ENCODE results near the gene CSAD. TPM values are rescaled to one million over a fixed set of nuclear protein-coding genes. Genes with fewer than 3 reads are reported as not detected.
A peak's percentile ranks its signal among the peaks of the same experiment; 100 is the strongest.

The CSAD gene
- polyA plus RNA-seq, 1 donor (not counting 4 experiments of a cell fraction or from before 2014, with no cell fraction given), result 19.5 TPM

DNA sequence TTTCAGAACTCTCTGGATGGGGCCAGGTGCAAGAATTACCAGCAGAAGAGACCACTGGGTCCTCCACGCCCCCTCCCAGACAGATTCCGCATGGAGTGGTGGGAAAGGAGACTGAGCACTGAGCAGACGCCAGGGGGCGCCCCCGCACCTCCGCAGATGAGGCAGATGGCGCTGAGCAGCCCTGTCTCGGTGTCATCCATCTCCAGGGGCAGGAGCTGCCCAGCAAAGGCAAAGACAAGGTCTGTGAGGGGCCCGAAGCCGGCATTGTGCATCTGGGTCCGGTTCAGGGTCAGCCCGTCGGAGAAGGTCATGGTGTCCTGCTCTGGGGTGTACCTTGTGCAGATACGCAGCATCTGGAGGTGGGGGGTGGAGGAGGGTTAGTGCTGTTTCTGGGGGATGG is 32.6 kb upstream of the CSAD start:
- peaks cover 41 to 57% of the 10 kb centered on the region in 2 experiments for H3K36me3 ChIP-seq (ENCODE audit: control insufficient read depth in 2 of 2, extremely low read depth in 1 of 2, insufficient read depth in 2 of 2, low read length in 2 of 2)
- no peak for DNase-seq (ENCODE audit: low read depth, low spot score)
- TF ChIP-seq EZH2 (IDR thresholded peaks at IDR 0.05; ENCODE audit: low read length), result no peak
- TF ChIP-seq, protein P1, sequence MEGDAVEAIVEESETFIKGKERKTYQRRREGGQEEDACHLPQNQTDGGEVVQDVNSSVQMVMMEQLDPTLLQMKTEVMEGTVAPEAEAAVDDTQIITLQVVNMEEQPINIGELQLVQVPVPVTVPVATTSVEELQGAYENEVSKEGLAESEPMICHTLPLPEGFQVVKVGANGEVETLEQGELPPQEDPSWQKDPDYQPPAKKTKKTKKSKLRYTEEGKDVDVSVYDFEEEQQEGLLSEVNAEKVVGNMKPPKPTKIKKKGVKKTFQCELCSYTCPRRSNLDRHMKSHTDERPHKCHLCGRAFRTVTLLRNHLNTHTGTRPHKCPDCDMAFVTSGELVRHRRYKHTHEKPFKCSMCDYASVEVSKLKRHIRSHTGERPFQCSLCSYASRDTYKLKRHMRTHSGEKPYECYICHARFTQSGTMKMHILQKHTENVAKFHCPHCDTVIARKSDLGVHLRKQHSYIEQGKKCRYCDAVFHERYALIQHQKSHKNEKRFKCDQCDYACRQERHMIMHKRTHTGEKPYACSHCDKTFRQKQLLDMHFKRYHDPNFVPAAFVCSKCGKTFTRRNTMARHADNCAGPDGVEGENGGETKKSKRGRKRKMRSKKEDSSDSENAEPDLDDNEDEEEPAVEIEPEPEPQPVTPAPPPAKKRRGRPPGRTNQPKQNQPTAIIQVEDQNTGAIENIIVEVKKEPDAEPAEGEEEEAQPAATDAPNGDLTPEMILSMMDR (optimal IDR thresholded peaks at IDR 0.05 in 1 of 3, IDR thresholded peaks at IDR 0.05 in 1 of 3, conservative IDR thresholded peaks at IDR 0.05 in 1 of 3; ENCODE audit: extremely low read depth in 1 of 3, insufficient read depth in 2 of 3, low read length in 3 of 3), result peak in 2 of 3 experiments; percentile 82 to 94

DNA sequence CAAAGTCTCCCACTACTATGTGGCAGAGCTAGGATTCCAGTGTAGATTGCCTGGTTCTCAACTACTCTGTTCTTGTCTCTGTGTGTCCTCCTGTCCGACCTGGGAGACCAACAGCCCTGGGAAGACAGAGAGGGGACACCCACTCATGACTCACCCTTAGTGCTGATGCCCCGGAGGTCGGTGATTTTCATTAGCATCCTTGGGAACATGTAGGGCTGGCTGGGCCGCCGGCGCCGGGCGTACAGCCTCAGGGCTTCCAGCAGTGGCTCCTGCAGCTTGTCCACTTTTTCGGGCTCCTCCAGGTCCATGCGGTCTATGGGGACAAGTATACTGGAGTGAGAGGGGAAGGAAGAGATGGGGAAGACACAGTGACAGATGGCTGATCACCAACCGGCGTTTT is 32.2 kb upstream of the CSAD start:
- Histone ChIP-seq H3K79me2 (ENCODE audit: control insufficient read depth, insufficient read depth, low read length) (peaks cover 7% of the 10 kb centered on the region), H3K4me1 (ENCODE audit: control insufficient read depth, extremely low read depth, insufficient read depth, low read length) (peaks cover 16% of the 10 kb centered on the region), H4K20me1 (ENCODE audit: control insufficient read depth, extremely low read depth, insufficient read depth, low read length) (no peaks in the 10 kb centered on the region), H3K9me1 (ENCODE audit: control insufficient read depth, extremely low read depth, insufficient read depth, low read length) (no peaks in the 10 kb centered on the region), H2AFZ (ENCODE audit: control insufficient read depth, low read length) (no peak overlapping the region), H3K27ac (ENCODE audit: control insufficient read depth, insufficient read depth, low read length) (no peak overlapping the region), H3K4me3 (ENCODE audit: control insufficient read depth in 2 of 3, extremely low read depth in 1 of 3, insufficient read depth in 2 of 3, low read depth in 1 of 3, low read length in 3 of 3) (no peak overlapping the region), H3K4me2 (ENCODE audit: control insufficient read depth, extremely low read depth, insufficient read depth, low read depth, low read length) (no peak overlapping the region), H3K9ac (ENCODE audit: control insufficient read depth, extremely low read depth, insufficient read depth, low read length) (no peak overlapping the region), H3K27me3 (ENCODE audit: control insufficient read depth, extremely low read depth, insufficient read depth, low read length) (no peaks in the 10 kb centered on the region), H3K9me3 (ENCODE audit: control insufficient read depth, low read depth, low read length) (no peaks in the 10 kb centered on the region), H3K36me3 (ENCODE audit: control insufficient read depth in 2 of 2, extremely low read depth in 1 of 2, insufficient read depth in 2 of 2, low read length in 2 of 2) (peaks cover 41 to 57% of the 10 kb centered on the region in 2 experiments)
- FAIRE-seq (no peak), DNase-seq (ENCODE audit: low read depth, low spot score) (no peak)
- TF ChIP-seq, protein P1 (optimal IDR thresholded peaks at IDR 0.05 in 1 of 3, IDR thresholded peaks at IDR 0.05 in 1 of 3, conservative IDR thresholded peaks at IDR 0.05 in 1 of 3; ENCODE audit: extremely low read depth in 1 of 3, insufficient read depth in 2 of 3, low read length in 3 of 3), result no peak
- no peak for TF ChIP-seq EZH2 (IDR thresholded peaks at IDR 0.05; ENCODE audit: low read length)
- dilution Hi-C loops (cut with MboI; ENCODE audit: extremely low pct_ligation_motif_present, low sequenced_read_pairs), result no loop called here

More for the DNA sequence above, 32.6 kb upstream of the CSAD start:
- Histone ChIP-seq H3K79me2 (ENCODE audit: control insufficient read depth, insufficient read depth, low read length) (peaks cover 11% of the 10 kb centered on the region), H3K9me1 (ENCODE audit: control insufficient read depth, extremely low read depth, insufficient read depth, low read length) (no peaks in the 10 kb centered on the region), H2AFZ (ENCODE audit: control insufficient read depth, low read length) (no peak overlapping the region), H3K27ac (ENCODE audit: control insufficient read depth, insufficient read depth, low read length) (no peak overlapping the region), H3K4me3 (ENCODE audit: control insufficient read depth in 2 of 3, extremely low read depth in 1 of 3, insufficient read depth in 2 of 3, low read depth in 1 of 3, low read length in 3 of 3) (no peak overlapping the region), H3K9ac (ENCODE audit: control insufficient read depth, extremely low read depth, insufficient read depth, low read length) (no peak overlapping the region), H3K4me1 (ENCODE audit: control insufficient read depth, extremely low read depth, insufficient read depth, low read length) (peaks cover 20% of the 10 kb centered on the region), H4K20me1 (ENCODE audit: control insufficient read depth, extremely low read depth, insufficient read depth, low read length) (no peaks in the 10 kb centered on the region), H3K4me2 (ENCODE audit: control insufficient read depth, extremely low read depth, insufficient read depth, low read depth, low read length) (no peak overlapping the region), H3K9me3 (ENCODE audit: control insufficient read depth, low read depth, low read length) (no peaks in the 10 kb centered on the region), H3K27me3 (ENCODE audit: control insufficient read depth, extremely low read depth, insufficient read depth, low read length) (no peaks in the 10 kb centered on the region)
- dilution Hi-C loops (cut with MboI; ENCODE audit: extremely low pct_ligation_motif_present, low sequenced_read_pairs), result no loop called here
- no peak for FAIRE-seq

Measured in keratinocyte (primary cell).